ENCODE data around the gene CRELD2.

DNA sequence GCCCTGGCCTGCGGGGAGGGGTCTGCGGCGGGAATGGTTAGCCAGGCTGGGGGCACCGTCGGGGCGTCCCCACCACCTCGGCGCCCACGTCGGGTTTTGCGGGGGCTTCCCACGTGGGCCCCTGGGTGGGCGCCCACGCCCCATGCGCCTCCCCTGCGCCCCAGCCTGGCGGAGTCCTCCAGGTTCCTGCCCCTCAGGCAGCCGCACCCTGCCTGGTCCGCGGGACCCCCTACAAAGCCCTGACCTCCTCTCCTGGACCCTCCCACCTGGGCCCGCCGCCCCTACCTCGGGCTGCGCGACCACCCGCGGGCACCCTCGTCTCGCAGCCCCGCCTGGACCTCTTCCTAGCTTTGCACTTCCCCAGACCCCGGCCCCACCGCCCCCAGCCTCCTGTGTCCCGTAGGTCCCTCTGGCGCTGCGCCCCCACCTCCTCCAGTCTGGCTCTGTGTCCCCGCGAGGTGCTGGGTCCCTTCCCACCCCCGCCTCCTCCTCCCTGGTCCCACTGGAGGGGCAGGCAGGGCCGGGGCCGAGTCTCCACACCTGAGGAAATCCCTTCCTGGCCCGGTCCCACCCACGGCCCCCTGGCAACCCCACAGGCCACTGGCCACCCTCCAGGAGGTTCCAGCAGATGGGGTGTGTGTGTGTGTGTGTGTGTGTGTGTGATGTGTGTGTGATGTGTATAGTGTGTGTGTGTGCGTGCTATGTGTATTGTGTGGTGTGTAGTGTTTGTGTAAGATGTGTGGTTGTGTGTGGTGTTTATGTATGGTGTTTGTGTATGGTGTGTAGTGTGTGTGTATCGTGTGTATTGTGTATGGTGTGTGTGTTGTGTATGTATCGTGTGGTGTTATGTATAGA is 54.0 kb downstream of the CRELD2 start:
- TF ChIP-seq ZBTB21 (CRISPR knock-in tag; IDR thresholded peaks at IDR 0.05): no peak
- TF ChIP-seq TOE1 (CRISPR knock-in tag; IDR thresholded peaks at IDR 0.05): no peak

Measured in HepG2 (cell line).